SJSA1 (cell line): ENCODE results near the gene GPR39. TPM values are rescaled to one million over a fixed set of nuclear protein-coding genes. Genes with fewer than 3 reads are reported as not detected.
A peak's percentile ranks its signal among the peaks of the same experiment; 100 is the strongest.

Experiments used
- DNase-seq, 2 experiments: peaks; one replicate each; pipeline ENCODE4 v3.0.0-alpha.2; 2015 to 2020; ENCODE audit warnings: low spot score in 2 of 2, low read depth in 1 of 2
- H3K27ac ChIP-seq: fragments of 250-450 bp; sonication (Bioruptor Pico); 2 replicates; pipeline ENCODE4 v1.5.1; 2020; ENCODE audit warnings: mild to moderate bottlenecking, moderate library complexity
- H3K27me3 ChIP-seq: fragments of 250-450 bp; sonication (Bioruptor Pico); replicated peaks from 2 replicates; pipeline ENCODE4 v1.5.1; 2020; ENCODE audit warnings: mild to moderate bottlenecking, moderate library complexity
- H3K36me3 ChIP-seq: fragments of 250-450 bp; sonication (Bioruptor Pico); 2 replicates; pipeline ENCODE4 v1.5.1; 2020; ENCODE audit warnings: mild to moderate bottlenecking
- H3K4me1 ChIP-seq: fragments of 250-450 bp; sonication (Bioruptor Pico); replicated peaks from 2 replicates; pipeline ENCODE4 v1.6.1; 2021; ENCODE audit warnings: mild to moderate bottlenecking
- H3K4me3 ChIP-seq: fragments of 250-450 bp; sonication (Bioruptor Pico); 2 replicates; pipeline ENCODE4 v1.5.1; 2020; ENCODE audit warnings: mild to moderate bottlenecking
- H3K9me3 ChIP-seq: fragments of 250-450 bp; sonication (Bioruptor Pico); replicated peaks from 2 replicates; pipeline ENCODE4 v1.5.1; 2020; ENCODE audit warnings: mild to moderate bottlenecking
- total RNA-seq: library from RNA; depleted of rRNA; stranded (reverse); fragments of >200 nt; shearing (Covaris generic); gene quantifications from 2 replicates; pipeline ENCODE4 v1.2.3, GENCODE V29; 2014; rRNA removed

Gene GPR39
- 2.1 and 2.6 TPM in 2 replicates for total RNA-seq

DNA sequence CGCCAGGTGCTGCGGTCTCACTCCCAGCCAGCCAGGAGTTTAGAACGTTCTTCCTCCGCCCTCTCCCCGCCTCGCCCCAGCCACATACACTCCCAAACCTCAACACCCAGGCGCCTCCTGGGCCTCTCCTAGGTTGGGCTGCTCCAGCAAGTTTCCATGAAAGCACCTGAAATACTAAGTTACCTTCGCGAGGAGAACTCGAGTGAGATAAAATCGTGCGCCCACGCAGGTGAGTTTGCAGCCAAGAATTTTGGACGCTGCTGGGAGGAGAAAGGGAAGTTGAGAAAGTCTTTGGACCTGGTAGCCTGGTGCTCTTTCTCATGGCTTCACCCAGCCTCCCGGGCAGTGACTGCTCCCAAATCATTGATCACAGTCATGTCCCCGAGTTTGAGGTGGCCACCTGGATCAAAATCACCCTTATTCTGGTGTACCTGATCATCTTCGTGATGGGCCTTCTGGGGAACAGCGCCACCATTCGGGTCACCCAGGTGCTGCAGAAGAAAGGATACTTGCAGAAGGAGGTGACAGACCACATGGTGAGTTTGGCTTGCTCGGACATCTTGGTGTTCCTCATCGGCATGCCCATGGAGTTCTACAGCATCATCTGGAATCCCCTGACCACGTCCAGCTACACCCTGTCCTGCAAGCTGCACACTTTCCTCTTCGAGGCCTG lies at the start of gene GPR39:
TSS of gene GPR39 (plus strand) at position 83 of the 673 bp plus-strand sequence.
- Histone ChIP-seq H3K4me1 (peaks cover 33% of the 10 kb centered on the region), H3K27me3 (no peaks in the 10 kb centered on the region), H3K27ac (peak within 1 kb of the TSS; percentile 91), H3K9me3 (no peaks in the 10 kb centered on the region), H3K36me3 (no peaks in the 10 kb centered on the region), H3K4me3 (peak within 1 kb of the TSS; percentile 50)
- DNase-seq = no peak

DNA sequence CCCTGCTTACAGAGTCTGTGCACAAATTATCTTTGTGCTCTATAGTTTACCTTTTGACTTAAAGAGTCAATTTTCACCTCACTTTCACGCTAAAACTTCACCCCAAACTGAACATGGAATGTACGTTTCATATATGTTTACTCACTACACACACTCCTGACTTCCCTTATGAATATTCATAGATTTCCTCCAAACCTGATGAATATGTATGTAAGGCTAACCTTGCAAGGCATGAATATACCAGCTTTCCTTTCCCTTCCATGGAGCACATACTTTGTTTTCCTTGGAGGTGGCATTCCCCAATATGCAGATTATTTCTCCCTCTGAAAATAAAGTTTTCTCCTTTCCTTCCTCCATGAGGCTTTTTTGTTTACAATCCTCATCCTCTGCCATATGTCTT lies 48.4 kb upstream of the GPR39 start:
- H3K27me3 ChIP-seq = no peaks in the 10 kb centered on the region; the same call in 1 of the 2 replicates
- H3K4me3 ChIP-seq = no peak overlapping the region
- H3K36me3 ChIP-seq = no peaks in the 10 kb centered on the region
- H3K9me3 ChIP-seq = peaks cover 7% of the 10 kb centered on the region
- no peaks in the 10 kb centered on the region; the same call in 1 of the 2 replicates for H3K4me1 ChIP-seq
- no peak for DNase-seq
- H3K27ac ChIP-seq = no peak overlapping the region

- no peak for DNase-seq
- Histone ChIP-seq H3K9me3 (peaks cover 9% of the 10 kb centered on the region), H3K27ac (no peak overlapping the region), H3K36me3 (no peaks in the 10 kb centered on the region), H3K27me3 (no peaks in the 10 kb centered on the region; the same call in 1 of the 2 replicates), H3K4me1 (peaks cover 4% of the 10 kb centered on the region; the same call in 1 of the 2 replicates), H3K4me3 (no peak overlapping the region)
Observed at GRCh38 chr2:132372276-132372675, 44.3 kb upstream of the GPR39 start.

DNA sequence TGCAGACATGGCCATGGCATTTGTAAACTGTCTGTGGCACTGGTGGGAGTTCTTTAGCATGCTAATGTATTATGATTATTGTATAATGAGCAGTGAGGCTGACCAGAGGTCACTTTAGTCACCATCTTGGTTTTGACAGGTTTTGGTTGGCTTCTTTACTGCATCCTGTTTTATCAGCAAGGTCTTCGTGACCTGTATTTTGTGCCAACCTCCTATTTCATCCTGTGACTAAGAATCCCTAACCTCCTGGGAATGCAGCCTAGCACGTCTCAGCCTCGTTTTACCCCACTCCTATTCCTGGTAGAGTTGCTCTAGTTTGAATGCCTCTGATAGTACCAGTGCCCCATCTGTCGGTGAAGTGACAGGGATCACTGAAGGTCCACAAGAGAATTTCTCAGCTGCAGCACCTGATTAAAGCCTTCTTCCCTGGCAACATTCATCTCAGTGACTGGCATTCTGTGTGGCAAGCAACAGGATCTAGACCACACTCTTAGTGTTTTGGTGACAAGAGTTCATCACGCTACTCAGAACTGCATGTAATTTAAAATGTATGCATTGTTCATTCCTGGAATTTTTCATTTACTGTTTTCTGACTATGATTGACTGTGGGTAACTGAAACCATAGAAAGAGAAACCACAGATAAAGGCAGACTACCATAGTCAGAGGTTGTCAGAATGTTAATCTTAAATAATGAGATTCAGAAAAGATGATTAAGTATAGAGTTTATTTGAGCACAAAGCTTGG lies 43.0 kb upstream of the GPR39 start:
- H3K4me3 ChIP-seq = no peak overlapping the region
- peaks cover 4% of the 10 kb centered on the region; the same call in 1 of the 2 replicates for H3K4me1 ChIP-seq
- H3K27ac ChIP-seq = peak overlapping the region; percentile 27; the same call in 1 of the 2 replicates
- H3K9me3 ChIP-seq = peaks cover 9% of the 10 kb centered on the region
- peak in 1 of 2 experiments; percentile 33 for DNase-seq
- no peaks in the 10 kb centered on the region for H3K36me3 ChIP-seq
- no peaks in the 10 kb centered on the region; the same call in 1 of the 2 replicates for H3K27me3 ChIP-seq

DNA sequence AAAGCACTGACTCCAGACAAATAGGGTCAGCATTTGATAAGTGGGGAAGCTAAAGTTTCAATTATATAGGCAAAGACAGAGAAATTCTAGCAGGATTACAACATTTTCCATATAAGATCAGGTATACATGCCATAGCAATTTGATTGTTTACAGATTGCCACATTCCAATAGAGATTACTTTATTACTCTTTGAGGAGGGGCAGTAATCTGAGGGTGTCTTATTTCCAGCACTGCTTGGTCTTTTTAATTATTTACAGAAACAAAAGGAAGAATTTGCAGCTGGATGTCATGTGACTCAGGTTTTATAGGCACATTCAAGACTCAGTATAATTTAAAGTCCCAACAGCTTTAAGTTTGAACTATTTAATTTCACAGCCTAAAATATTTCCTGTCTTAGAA lies 42.5 kb upstream of the GPR39 start:
- no peak overlapping the region for H3K4me3 ChIP-seq
- peak overlapping the region; percentile 27; the same call in 1 of the 2 replicates for H3K27ac ChIP-seq
- H3K4me1 ChIP-seq = peaks cover 4% of the 10 kb centered on the region; the same call in 1 of the 2 replicates

DNA sequence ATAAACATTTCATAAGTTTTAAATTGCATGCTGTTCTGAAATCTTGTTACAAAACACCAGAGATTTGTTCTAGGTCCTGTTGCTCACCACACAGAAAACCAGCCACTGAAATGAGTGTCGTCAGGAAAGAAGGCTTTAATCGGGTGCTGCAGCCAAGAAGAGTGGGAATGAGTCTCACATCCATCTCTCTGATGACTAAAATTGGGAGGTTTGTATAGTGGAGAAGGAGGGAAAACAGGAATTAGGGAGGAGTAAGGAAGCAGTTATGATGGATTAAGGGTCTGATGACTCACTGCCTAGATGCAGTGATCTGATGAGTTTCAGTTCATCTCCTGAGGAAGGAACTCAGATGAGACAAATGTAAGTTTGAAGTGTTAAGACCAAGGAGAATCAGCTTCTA lies 42.1 kb upstream of the GPR39 start:
- Histone ChIP-seq H3K27ac (peak overlapping the region; percentile 27), H3K36me3 (no peaks in the 10 kb centered on the region), H3K4me1 (peaks cover 4% of the 10 kb centered on the region; the same call in 1 of the 2 replicates), H3K4me3 (no peak overlapping the region), H3K9me3 (peaks cover 9% of the 10 kb centered on the region), H3K27me3 (no peaks in the 10 kb centered on the region; the same call in 1 of the 2 replicates)
- peak in 1 of 2 experiments; percentile 2 for DNase-seq

More for the DNA sequence above, 42.5 kb upstream of the GPR39 start:
- DNase-seq = no peak
- H3K9me3 ChIP-seq = peaks cover 9% of the 10 kb centered on the region
- H3K27me3 ChIP-seq = no peaks in the 10 kb centered on the region; the same call in 1 of the 2 replicates
- no peaks in the 10 kb centered on the region for H3K36me3 ChIP-seq

- Histone ChIP-seq H3K4me3 (no peak overlapping the region), H3K27me3 (no peaks in the 10 kb centered on the region; the same call in 1 of the 2 replicates), H3K36me3 (no peaks in the 10 kb centered on the region), H3K4me1 (peaks cover 4% of the 10 kb centered on the region; the same call in 1 of the 2 replicates), H3K27ac (peak overlapping the region; percentile 27), H3K9me3 (peaks cover 9% of the 10 kb centered on the region)
- no peak for DNase-seq
Observed at GRCh38 chr2:132374961-132375360, 41.6 kb upstream of the GPR39 start.

DNA sequence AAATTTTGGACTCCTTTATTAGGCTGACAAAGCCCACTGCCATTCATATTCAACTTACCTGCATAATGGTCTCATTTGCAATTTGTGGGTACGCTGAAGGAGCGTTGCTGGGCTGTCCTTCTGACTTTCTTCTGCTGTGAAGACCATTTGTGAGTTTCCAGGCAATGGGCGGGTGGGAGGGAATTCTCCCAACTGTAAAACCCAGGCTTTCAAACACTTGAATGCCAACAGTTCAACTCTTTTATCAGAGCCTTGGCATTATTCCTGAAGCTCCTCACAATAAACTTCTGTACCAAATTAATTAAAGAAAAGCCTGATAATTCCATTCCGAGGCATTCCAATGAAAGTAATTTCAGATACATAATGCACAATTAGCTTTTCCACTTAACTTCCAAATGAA lies 35.2 kb upstream of the GPR39 start:
- Histone ChIP-seq H3K27me3 (no peaks in the 10 kb centered on the region), H3K36me3 (no peaks in the 10 kb centered on the region), H3K27ac (no peak overlapping the region), H3K9me3 (no peaks in the 10 kb centered on the region), H3K4me1 (no peaks in the 10 kb centered on the region), H3K4me3 (no peak overlapping the region)
- no peak for DNase-seq

DNA sequence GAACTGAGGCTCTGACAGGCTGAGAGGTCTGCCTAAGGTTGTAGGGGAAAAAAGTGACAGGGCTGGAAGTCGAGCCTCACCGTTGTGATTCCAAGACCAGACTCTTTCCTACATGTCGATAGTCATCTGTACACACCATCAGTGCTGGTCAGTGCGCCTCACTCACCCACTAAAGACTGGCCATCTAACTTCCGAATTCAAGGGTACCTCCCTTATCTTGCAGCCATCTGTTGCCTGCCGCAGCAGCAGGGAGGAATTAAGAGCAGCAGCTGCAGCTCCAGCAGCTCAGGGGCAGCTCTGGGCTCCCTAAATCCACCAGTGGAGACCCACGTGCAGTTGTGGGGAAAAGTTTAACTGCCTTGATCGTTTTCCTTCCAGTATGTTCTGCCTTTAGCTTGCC lies 32.6 kb upstream of the GPR39 start:
- Histone ChIP-seq H3K4me3 (no peak overlapping the region), H3K4me1 (no peaks in the 10 kb centered on the region), H3K27ac (no peak overlapping the region), H3K27me3 (no peaks in the 10 kb centered on the region), H3K9me3 (no peaks in the 10 kb centered on the region), H3K36me3 (no peaks in the 10 kb centered on the region)
- DNase-seq = no peak

DNA sequence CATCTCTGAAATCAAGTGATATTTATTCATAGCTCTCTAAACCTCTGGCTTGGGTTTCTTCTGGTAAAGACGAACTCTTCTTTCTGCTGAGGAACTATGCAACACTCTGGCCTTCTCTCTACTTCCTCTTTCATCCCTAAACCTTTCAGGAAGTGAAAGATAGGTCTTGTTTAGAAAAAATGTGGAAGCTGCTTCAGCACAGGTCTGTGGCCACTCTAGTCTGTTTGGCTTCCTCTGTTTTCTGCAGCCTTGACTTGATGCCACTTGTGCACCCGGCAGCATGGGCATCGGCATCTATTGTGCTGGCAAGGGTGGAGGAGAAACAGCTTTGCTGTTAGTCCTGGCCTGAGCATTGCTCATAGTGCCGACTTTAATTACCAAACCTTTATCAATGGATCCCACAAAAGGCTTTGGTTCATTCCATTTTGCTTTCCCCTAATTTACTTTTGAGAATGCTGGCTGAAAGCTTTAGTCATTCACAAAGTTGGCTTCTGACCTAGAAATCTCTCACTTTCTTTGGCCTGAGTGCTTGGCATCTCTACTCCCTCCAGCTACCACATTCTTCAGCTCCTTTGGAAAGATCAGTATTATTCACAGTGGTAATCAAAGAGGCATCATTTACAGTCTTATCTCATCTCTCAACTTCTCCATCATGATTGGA lies 32.0 kb upstream of the GPR39 start:
- H3K27me3 ChIP-seq = no peaks in the 10 kb centered on the region
- DNase-seq = no peak
- H3K9me3 ChIP-seq = no peaks in the 10 kb centered on the region
- H3K27ac ChIP-seq = no peak overlapping the region
- H3K4me3 ChIP-seq = no peak overlapping the region
- H3K4me1 ChIP-seq = no peaks in the 10 kb centered on the region
- no peaks in the 10 kb centered on the region for H3K36me3 ChIP-seq

DNA sequence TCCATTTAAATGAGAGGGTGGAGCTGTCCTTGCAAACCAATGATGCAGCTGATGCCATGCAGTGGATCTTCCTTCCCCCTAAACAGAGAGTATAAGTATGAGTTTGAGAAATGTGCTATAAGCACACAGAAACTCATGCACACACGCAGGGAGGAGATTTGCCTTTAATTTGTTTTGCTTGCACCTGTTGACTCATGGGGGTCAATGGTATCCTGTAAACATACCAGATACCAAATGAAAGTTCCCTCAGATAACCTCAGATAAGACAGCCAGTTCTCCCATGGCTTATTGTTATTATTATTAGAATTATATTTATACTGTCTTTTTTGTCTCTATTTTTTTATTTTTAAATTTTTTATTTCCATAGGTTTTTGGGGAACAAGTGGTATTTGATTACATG lies 29.5 kb upstream of the GPR39 start:
- H3K27ac ChIP-seq = no peak overlapping the region
- no peak for DNase-seq
- H3K4me3 ChIP-seq = no peak overlapping the region
- 0 out of 2 replicates have a peak, but pooled peaks cover 4% of the 10 kb centered on the region for H3K27me3 ChIP-seq
- no peaks in the 10 kb centered on the region for H3K36me3 ChIP-seq
- no peaks in the 10 kb centered on the region for H3K4me1 ChIP-seq
- H3K9me3 ChIP-seq = no peaks in the 10 kb centered on the region

- Histone ChIP-seq H3K9me3 (no peaks in the 10 kb centered on the region), H3K27me3 (0 out of 2 replicates have a peak, but pooled peaks cover 4% of the 10 kb centered on the region), H3K4me1 (no peaks in the 10 kb centered on the region), H3K36me3 (no peaks in the 10 kb centered on the region), H3K4me3 (no peak overlapping the region), H3K27ac (no peak overlapping the region)
- DNase-seq = no peak
Observed at GRCh38 chr2:132390076-132390475, 26.5 kb upstream of the GPR39 start.

DNA sequence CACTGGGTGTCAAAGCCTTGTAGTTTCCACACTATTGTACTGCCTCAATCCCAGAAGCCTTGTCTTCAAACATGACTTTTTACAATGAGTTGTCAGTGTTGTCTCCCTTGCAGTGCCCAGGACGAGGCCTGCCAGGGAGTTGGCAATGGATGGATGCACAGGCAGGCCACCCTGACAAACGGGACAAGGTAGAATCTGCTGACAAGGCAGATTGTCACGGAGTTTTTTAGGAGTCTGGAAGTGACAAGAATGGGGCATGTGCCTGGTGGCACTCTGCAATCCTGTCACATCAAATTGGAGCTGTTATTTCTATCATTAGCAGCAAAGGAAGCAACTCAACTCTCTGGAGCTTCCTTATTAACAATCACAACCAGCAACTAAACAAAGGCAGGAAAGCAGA lies 25.2 kb upstream of the GPR39 start:
- H3K36me3 ChIP-seq = no peaks in the 10 kb centered on the region
- H3K27me3 ChIP-seq = 0 out of 2 replicates have a peak, but pooled peaks cover 4% of the 10 kb centered on the region
- H3K27ac ChIP-seq = no peak overlapping the region
- no peaks in the 10 kb centered on the region for H3K9me3 ChIP-seq
- DNase-seq = no peak
- no peak overlapping the region for H3K4me3 ChIP-seq
- H3K4me1 ChIP-seq = no peaks in the 10 kb centered on the region
